Activated CD8-positive, alpha-beta memory T cell treated with anti-CD3 and anti-CD28 coated beads, Interleukin-2, amount 50 U/mL, for 1 hour (primary cell): Measurements from ENCODE around the gene CIAO2B.
"Not testable (repeated sequence)": the region's sequence is repeated elsewhere in the genome, so short reads cannot be mapped to it uniquely, and the experiment has no call there.

ENCODE experiments used
- DNase-seq: peaks from one replicate; pipeline ENCODE4 v3.0.0-alpha.2; 2020; ENCODE audit errors: extremely low read depth

Gene CIAO2B

GRCh38 chr16:66936889-66937554 lies 2.8 kb upstream of the CIAO2B start:
- no peak for DNase-seq

GRCh38 chr16:66936462-66936861 lies 2.3 kb upstream of the CIAO2B start:
- DNase-seq, result no peak

DNA sequence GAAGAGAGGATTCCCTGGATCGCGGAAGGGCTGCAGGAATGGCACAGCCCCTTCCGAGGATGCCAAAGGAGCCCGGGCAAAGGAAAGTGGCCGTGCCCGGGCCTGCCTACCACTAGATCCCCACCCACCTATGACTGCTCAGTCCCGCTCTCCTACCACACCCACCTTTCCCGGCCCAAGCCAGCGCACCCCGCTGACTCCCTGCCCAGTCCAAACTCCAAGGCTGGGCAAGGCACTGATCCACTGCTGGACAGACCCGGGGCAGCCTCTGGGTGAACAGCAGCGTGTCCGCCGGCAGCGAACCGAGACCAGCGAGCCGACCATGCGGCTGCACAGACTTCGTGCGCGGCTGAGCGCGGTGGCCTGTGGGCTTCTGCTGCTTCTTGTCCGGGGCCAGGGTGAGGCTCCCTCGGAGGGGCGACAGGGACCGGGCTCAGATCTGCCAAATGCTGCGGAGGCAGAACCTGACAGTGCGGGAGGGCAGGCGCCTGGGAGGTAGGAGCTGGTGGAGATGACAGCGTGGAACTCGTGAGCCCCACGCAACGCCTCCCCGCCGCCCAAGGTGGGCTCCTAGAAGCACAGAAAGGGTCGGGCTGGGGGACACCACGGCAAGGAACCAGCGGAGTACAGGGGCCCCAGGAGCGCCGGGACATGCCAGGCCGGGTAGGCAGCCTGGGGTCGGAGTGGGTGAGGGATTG lies 1.3 kb upstream of the CIAO2B start, which contains the start of gene CES2:
Gene CES2, plus strand, starts transcription at position 203 of the 698 bp plus-strand sequence. Its CDS starts 120 bp downstream, at position 323.
- no peak for DNase-seq

- not testable (repeated sequence) for DNase-seq
Measured at GRCh38 chr16:66934839-66935313, 674 bp upstream of the CIAO2B start.

DNA sequence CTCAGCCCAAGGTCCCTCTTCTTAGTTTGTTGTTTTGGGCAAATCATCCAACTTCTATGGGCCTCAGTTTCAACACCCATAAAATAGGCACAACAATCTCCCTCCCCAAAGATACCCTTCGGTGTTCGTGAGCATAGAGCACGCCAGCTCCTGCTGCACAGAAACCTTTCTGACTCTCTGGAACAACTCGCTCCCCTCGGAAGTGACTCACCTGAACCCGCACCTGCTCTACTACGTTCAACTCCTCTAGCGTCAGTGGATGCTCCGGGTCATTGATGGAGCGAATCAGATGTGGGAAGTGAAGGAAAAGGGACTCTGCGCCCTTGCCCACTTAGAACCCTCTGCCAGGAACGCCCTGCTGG lies 445 bp downstream of the CIAO2B start:
- peak; percentile 56 for DNase-seq

DNA sequence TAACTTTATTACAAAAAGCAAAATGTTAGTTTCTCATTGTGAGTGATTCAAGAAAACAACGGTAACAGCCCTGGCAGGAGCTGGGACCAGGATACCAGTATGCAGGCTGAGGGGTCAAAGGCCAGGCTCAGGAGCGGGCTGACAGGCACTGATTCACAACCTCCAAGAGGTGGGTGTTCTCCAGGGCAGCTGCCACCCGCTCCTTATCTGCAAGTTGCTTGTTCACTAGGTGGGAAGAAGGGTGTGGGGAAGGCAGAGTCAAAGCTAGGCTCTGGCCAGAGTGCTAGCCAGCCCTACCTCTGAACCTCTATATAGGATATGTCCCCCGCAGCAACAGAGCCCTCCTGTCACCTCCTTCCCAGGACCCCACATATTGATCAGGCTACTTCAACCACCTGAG lies 2.1 kb downstream of the CIAO2B start:
- DNase-seq, result no peak

GRCh38 chr16:66931665-66932064 lies 2.5 kb downstream of the CIAO2B start:
- DNase-seq, result no peak

DNA sequence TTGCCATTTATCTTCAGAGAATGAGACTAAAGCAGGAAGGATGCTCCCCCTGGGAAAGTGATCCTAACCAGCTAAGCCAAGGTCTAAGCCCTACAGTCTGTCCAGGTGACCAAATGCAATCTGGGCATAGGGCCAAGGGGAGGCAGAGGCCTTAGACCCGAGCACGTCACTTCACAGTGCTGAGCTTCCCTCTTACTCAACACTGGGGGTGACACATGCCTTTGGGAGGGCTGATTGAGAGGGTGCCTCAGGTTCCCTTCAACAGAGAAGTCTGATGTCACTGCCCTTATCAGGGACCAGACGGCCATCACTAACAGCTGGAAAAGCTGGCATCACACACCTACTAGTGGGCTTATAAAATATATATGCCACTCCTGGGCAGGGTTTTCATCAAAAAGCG lies 4.0 kb downstream of the CIAO2B start:
- DNase-seq, result no peak

- DNase-seq, result no peak
Measured at GRCh38 chr16:66928702-66929388, 5.4 kb downstream of the CIAO2B start.

DNA sequence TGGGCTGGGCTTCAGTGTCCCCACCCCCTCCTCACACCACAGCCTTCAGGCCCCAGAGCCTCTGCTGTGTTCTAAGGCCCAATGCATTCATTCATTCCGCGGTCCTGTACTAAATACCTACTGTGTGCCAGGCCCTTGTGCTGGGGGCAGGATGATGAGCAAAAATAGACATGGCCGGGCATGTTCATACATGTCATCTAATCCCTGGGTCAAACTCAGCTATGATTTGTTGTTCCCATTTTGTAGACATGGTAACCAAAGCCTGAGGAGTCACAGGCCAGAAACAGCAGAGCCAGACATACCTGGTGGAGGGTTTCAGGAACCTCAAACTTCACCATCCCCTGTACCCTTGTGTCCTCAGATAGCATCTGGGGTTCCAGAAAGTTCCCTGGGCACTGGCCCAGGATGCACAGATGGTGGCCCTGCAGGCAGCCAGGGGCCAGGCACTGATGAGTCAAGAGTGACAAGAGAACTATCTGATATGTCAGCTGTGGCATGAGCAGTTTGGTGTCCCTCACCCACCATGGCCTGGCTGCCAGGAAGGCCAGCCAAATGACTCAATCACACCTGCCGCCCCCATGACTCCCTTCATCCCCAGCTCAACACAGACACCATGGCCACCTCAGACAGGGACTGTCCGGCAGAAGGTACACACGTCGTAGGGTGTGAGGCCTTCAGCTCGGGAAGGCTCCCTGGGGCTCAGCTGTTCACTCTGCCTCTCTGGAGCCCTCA lies 6.1 kb downstream of the CIAO2B start:
- no peak for DNase-seq

- no peak for DNase-seq
Measured at GRCh38 chr16:66926961-66927436, 7.2 kb downstream of the CIAO2B start.

- DNase-seq, result no peak
Measured at GRCh38 chr16:66926171-66926947, 7.8 kb downstream of the CIAO2B start.

GRCh38 chr16:66925322-66925840 lies 8.8 kb downstream of the CIAO2B start, which contains the start of gene RRAD:
RRAD (minus strand) TSS chr16:66925535; CDS start chr16:66925179, 356 bp downstream.
- no peak for DNase-seq

DNA sequence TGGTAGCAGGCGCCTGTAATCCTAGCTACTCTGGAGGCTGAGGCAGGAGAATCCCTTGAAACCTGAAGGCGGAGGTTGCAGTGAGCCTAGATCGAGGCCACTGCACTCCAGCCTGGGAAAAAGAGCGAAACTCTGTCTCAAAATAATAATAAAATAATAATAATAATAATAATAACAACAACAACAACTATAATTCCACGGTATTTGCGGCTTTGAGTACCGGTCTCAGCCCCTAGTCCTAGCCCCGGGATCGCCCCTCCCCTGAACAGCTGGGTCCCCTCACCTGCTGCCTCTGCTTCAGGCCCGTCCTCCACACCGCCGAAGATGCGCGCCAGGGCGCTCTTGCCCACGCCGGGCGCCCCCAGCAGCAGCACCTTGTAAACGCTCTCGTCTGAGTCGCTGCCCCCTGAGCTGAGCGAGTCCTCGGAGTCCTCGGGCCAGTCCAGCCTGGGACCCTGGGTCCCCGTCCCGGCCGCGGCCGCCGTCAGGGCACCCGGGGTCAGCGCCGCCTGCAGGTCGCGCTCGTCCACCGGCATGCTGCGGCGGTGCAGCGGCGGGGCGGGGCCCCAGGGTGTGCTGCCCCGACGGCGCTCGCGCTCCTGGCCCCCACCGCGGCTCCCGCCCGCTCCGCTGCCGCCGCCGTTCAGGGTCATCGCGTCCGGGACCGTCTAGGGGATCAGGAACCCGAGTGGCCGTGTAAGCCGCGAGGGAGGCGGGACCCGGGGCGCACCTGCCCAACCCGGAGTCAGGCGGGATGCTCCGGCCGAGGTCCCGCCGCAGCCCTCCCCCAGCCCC lies 9.5 kb downstream of the CIAO2B start:
- DNase-seq, result no peak

DNA sequence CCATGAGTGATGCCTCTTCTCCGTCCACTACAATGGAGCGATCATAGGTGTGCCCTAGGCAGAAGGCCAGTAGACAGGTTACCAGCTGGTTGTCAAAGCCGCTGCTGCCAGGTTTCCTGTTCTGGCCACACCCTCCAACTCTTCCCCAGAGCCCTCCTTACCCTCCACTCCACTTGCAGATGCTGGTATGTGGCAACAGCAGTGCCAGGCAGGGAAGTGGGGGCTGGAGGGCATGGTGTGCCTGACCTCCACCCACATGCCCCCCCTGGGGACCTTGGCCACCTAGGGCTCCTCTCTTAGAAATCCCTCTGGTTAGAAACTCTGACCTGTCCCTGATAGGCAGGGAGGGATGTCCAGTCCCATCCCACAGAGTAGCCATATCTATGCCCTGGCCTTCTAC lies 10.3 kb downstream of the CIAO2B start:
- no peak for DNase-seq

- DNase-seq, result no peak
Measured at GRCh38 chr16:66923247-66923731, 10.9 kb downstream of the CIAO2B start.

GRCh38 chr16:66921729-66922450 lies 12.3 kb downstream of the CIAO2B start:
- no peak for DNase-seq

DNA sequence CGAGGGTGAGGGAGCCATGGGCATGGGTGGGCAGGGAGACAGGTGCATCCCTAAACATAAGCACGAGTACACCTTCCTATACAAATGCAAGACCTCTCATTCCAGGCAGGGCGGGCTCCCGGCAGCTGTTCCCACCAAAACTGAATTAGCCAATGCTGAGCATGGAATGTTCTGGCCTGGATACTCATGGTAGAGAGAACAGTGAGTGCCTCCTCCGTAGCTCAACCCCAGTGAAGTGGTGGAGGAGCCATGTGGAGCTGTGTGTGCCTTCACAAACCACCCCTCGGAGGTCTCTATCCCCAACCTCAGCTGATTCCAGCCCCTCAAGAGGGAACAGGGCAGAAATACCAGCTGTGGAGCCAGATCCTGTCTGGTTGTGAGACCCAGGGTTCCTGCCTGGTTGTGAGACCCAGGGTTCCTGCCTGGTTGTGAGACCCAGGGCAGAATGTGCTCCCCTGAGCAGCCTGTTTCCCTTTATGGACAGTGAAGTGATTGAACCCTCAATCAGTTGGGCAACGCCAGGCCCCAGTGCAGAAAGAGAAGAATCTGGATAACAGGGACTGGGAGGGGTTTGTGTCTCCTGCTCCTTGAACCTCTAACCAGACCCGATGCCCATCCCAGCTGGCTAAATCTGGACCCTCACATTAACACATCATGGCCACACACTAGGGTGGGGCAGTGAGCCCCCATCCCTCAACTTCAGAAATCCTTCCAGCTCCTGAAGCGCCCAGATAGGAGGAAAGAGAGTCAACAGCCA lies 13.1 kb downstream of the CIAO2B start:
- no peak for DNase-seq

DNA sequence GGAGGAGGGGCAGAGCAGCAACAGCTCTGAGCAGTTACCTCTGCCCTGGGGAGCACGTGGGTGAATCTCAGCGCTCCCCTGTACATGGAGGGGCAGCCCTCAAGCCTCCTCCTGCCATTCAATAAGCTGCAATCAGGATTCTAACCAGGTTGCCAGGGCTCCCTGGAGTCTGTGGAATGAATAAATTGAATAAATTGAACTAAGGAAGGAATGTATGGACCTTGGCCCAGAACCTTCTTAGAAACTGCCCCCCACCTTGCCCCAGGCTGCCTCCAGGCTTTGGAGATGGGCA lies 14.0 kb downstream of the CIAO2B start:
- DNase-seq, result no peak
